Activated T-helper 9 cell treated with anti-CD3 and anti-CD28 coated beads, Interleukin-2, amount 50 U/mL, for 16 hours (primary cell): ENCODE data around the gene METAP1D.

ENCODE experiments used
- DNase-seq: peaks from one replicate; pipeline ENCODE4 v3.0.0-alpha.2; 2020; ENCODE audit warnings: low read depth

Gene METAP1D

GRCh38 chr2:172080641-172081220, 81.0 kb downstream of the METAP1D start:
- no peak for DNase-seq

DNA sequence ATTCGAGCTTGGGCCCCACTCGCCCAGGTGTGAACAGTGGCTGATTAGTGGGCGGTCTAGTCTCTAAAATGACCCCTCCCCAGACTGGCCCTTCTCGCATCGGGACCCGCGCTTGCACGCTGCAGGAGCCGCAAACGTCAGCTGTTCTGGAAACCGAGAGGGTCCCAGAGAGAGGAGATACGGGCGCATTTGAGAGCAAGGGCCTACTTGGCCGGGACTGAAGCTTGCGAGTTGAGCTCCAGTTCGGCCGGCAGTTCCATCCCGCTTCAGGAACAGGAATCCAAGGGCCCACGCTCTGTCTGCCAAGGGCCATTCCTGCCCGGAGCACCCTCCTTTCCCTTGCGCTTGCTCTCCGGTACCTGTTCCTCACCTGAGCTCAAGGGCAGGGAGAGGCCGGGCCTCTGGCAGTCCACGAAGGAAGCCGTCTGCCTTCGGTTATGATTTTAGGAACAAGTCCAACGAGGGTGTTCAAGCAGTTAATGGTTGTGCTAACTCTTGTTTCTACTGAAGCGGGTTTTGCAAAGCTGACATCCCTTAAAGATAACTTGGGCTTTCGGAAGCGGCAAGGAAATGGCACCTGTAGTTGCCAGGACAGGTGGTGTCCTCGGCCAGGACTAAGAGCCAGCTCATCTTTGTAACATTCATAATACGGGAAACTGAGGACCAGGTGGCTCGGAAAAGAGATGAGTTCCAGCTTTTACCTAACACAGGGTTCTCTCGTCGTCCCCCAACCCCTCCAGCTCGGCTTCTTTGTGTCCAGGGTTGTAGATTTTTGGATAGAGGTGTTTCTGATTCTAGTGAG, 81.7 kb downstream of the METAP1D start:
- no peak for DNase-seq

GRCh38 chr2:172082105-172082943, 82.6 kb downstream of the METAP1D start:
- no peak for DNase-seq

- DNase-seq: no peak
Measured at GRCh38 chr2:172082944-172083627, 83.3 kb downstream of the METAP1D start.

DNA sequence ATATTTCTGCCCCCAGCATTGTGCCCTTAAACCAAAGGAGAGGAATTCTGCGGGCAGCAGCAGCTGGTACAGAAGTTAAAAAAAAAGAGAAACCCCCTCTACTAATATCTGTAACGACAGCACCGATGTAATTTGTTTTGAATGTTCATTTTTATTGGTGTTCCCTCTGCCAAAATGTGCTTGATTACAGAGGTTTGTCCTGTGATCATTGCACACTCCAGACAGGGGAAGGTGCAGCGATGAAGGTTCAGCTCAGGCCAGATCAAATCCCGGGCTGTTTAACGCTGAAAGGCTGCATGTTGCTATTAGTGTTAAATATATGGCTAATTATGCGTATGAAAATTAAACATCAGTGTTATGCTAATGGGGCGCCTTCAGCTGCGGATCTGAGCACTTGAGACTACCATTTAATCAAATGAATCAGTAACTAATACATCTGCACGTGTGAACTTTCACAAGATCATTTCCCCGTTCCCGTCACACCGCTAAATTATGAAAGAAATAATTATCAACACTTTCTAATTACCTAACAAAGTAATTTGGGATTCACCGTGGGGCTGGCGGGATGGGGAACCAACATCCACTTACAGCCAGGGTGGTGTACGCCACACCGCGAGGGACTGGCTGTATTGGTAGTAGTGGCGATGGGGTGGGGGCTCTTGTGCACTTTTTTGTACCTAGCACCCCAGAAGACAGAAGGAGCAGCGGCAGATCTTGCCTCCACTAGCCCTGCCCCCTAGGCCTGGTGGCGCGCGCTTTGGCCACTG, 84.1 kb downstream of the METAP1D start:
- DNase-seq: no peak

DNA sequence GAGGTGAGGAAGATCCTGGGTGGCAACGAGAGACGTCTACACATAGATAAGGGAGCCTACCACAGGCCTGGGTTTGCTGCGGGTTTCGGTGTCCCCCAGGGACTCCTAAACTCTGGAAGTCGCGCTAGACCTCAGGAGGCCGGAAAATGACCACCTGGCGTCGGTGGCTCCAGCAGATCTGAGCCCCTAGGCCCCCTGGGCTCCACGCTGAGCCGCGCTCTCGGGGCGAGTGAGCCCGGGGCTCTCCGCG, 84.6 kb downstream of the METAP1D start:
- DNase-seq: no peak

GRCh38 chr2:172084645-172085459, 85.1 kb downstream of the METAP1D start:
- DNase-seq: no peak

- DNase-seq: no peak
Measured at GRCh38 chr2:172085460-172086159, 85.9 kb downstream of the METAP1D start, which contains the start of gene DLX1. Gene DLX1 (plus strand): TSS chr2:172085507. CDS start chr2:172085678, 171 bp downstream.

- no peak for DNase-seq
Measured at GRCh38 chr2:172086241-172087206, 86.8 kb downstream of the METAP1D start.

GRCh38 chr2:172087207-172087779, 87.5 kb downstream of the METAP1D start:
- DNase-seq: no peak

DNA sequence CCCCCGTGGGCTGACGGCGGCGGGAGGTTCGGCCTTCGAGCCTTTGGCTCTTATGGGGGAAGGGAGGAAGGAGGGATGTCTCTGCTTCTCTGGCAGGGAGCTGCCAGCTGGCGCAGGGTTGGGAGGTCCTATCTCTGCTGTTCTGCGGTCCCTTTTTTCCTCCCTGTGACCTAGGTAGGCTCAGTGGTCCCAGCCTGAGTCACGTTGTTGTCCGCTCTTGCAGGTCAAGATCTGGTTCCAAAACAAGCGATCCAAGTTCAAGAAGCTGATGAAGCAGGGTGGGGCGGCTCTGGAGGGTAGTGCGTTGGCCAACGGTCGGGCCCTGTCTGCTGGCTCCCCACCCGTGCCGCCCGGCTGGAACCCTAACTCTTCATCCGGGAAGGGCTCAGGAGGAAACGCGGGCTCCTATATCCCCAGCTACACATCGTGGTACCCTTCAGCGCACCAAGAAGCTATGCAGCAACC, 88.1 kb downstream of the METAP1D start:
- DNase-seq: no peak

- no peak for DNase-seq
Measured at GRCh38 chr2:172088245-172089004, 88.7 kb downstream of the METAP1D start.

GRCh38 chr2:172089005-172089504, 89.3 kb downstream of the METAP1D start:
- no peak for DNase-seq

DNA sequence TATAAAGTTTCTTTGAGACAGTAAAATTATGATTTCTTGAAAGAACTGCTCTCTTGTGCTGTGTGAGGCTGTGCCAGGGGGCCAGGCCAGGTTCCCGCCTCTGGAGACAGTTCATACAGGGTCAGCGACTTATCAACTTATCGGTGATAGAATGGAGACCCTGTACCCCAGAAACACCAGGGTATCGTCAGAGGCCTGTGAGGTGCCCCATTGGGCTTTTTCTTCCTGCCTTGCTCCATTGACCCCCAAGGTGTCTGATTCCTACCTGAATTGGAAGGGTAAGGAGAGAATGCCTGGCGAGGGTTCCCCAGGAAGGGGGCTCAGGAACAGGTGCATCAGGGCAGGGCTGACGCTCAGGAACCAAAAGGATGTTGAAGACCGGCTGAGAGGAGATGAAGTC, 89.9 kb downstream of the METAP1D start:
- DNase-seq: no peak

DNA sequence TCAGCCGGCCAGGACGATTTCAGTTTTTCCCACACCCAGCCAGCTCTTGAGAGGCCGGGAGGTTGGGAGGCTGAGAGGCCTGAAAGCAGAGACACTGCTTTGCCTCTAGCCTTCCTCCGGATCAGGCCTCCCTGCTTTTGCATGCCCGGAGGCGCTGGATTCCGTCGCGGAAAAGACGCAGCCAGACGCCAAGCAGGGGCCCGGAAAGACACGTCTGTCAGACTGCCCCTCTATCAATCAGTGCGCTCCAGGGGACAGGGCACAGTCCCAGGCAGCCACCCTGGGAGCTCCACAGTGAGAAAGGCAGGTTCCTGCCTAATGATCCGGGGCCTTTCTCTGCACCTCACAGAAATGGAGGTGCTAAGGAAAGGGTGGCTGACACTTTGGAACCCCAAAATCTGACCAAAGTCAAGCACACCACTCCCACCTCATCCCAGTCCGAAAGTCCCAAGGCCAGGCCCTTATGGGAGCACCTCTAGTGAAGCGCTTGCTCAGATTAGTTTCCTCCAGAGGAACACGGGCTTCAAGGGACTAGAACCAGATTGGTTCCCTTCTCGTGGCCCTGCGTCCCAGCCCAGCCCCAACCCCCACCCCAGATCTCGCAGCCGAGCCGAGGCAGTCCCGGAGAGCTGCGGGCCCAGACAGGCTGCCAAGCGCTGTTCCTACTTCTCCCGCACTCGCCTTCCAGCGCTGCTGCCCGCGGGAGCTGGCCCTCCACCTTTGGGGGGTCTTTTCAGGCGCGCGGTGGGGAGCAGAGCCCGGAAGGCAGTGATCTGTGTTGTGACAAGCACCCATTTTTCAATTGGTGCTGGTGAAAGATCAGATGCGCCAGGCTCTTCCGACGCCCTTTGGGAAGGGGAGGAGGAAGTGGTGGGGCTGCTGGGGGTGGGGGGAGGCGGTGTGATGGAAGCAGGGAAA, 90.5 kb downstream of the METAP1D start:
- no peak for DNase-seq

DNA sequence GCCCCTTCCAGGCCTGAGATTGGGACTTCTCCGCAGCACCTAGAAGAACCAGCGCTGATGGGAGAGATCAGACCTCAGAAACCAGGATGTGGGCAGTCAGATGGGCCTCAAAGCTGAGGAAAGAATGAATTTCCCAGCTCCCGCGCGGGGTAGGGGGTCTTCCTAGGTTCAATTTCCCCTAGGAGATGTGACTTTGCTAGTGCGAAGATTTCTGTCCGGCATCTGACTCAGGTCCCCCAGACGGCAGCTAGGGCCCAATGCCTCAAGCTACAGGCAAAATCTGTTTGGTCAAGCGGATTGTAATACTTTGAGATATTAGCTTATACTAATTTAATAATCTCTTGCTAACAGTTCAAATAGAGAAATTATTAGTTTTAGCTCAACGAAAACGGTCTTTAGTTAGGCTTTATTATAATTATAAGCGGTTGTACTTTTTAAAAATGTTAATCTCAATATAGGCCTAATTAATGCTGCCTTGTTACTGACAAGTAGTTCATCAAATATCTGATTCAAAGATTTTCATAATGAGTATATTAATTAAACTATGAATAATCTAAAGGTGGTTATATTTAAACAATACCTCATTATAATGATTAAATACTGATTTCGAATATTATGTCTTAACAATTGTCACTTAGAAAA, 91.4 kb downstream of the METAP1D start:
- DNase-seq: no peak
